Astrocyte (in vitro differentiated cells and primary cell): ENCODE measurements around the gene IGFBP5. TPM values are rescaled to one million over a fixed set of nuclear protein-coding genes. Genes with fewer than 3 reads are reported as not detected.

Experiments
- DNase-seq: peaks from one replicate; pipeline ENCODE4 v3.0.0-alpha.2; 2010; ENCODE audit warnings: low read depth
- FAIRE-seq: peaks from 2 replicates; lab custom pipeline; 2011; peaks lifted over from hg19 to GRCh38; lab: Jason Lieb, UNC
- H2AFZ ChIP-seq: 2 replicates; pipeline ENCODE4 v1.6.0; 2012; ENCODE audit warnings: low read depth, low read length, inconsistent platforms
- H3K27ac ChIP-seq: 2 replicates; pipeline ENCODE4 v1.5.1; 2011; ENCODE audit warnings: low read depth, low read length, inconsistent platforms
- H3K27me3 ChIP-seq: 2 replicates; pipeline ENCODE4 v1.6.0; 2011; ENCODE audit warnings: low read length, inconsistent platforms; ENCODE audit not compliant: insufficient read depth
- H3K36me3 ChIP-seq: 2 replicates; pipeline ENCODE4 v1.5.1; 2011; ENCODE audit warnings: low read length, inconsistent platforms; ENCODE audit not compliant: insufficient read depth
- H3K4me1 ChIP-seq: 2 replicates; pipeline ENCODE4 v1.5.1; 2011; ENCODE audit warnings: low read length, inconsistent platforms; ENCODE audit not compliant: insufficient read depth
- H3K4me2 ChIP-seq: 2 replicates; pipeline ENCODE4 v1.6.0; 2012; ENCODE audit warnings: low read length, inconsistent platforms
- H3K4me3 ChIP-seq: 2 replicates; pipeline ENCODE4 v1.5.1; 2011; ENCODE audit warnings: low read depth, mild to moderate bottlenecking, low read length, inconsistent platforms; ENCODE audit not compliant: insufficient read depth
- H3K79me2 ChIP-seq: 2 replicates; pipeline ENCODE4 v1.6.0; 2012; ENCODE audit warnings: mild to moderate bottlenecking, low read length, inconsistent platforms; ENCODE audit not compliant: insufficient read depth
- H3K9ac ChIP-seq: 2 replicates; pipeline ENCODE4 v1.6.0; 2012; ENCODE audit warnings: mild to moderate bottlenecking, low read length, inconsistent platforms
- H3K9me3 ChIP-seq: 2 replicates; pipeline ENCODE4 v1.5.1; 2012; ENCODE audit warnings: low read depth, mild to moderate bottlenecking, low read length, inconsistent platforms; ENCODE audit not compliant: insufficient read depth
- H4K20me1 ChIP-seq: 2 replicates; pipeline ENCODE4 v1.6.0; 2012; ENCODE audit warnings: low read length, inconsistent platforms; ENCODE audit not compliant: insufficient read depth
- H3K27ac Mint-ChIP-seq: one replicate; pipeline ENCODE4 v1.8.0; 2021; ENCODE audit warnings: mild to moderate bottlenecking, mixed read lengths; ENCODE audit not compliant: unreplicated experiment
- H3K27me3 Mint-ChIP-seq: one replicate; pipeline ENCODE4 v1.8.0; 2021; ENCODE audit warnings: low read depth, mixed read lengths; ENCODE audit not compliant: unreplicated experiment
- H3K36me3 Mint-ChIP-seq: one replicate; pipeline ENCODE4 v1.8.0; 2021; ENCODE audit warnings: low read depth, mixed read lengths; ENCODE audit not compliant: unreplicated experiment
- H3K4me1 Mint-ChIP-seq: one replicate; pipeline ENCODE4 v1.8.0; 2021; ENCODE audit warnings: low read depth, mixed read lengths; ENCODE audit not compliant: unreplicated experiment
- H3K4me3 Mint-ChIP-seq: one replicate; pipeline ENCODE4 v1.8.0; 2021; ENCODE audit warnings: mild to moderate bottlenecking, moderate library complexity, mixed read lengths; ENCODE audit not compliant: unreplicated experiment
- H3K9me3 Mint-ChIP-seq: one replicate; pipeline ENCODE4 v1.8.0; 2021; ENCODE audit warnings: mild to moderate bottlenecking, mixed read lengths; ENCODE audit not compliant: unreplicated experiment
- CTCF ChIP-seq: IDR thresholded peaks from 2 replicates; pipeline ENCODE4 v1.5.1; 2011; ENCODE audit warnings: low read depth, mild to moderate bottlenecking, inconsistent platforms, low read length, moderate library complexity; ENCODE audit not compliant: insufficient read depth
- EZH2 ChIP-seq: IDR thresholded peaks from 2 replicates; pipeline ENCODE4 v1.6.1; 2012; ENCODE audit warnings: mild to moderate bottlenecking, low read length, inconsistent platforms; ENCODE audit not compliant: insufficient read depth
- total RNA-seq: library from RNA; stranded (reverse); gene quantifications from 2 replicates; pipeline ENCODE4 v1.2.1, GENCODE V29; 2021

Gene IGFBP5
- total RNA-seq, 1 donor from 2014 or later = 422 TPM

- H3K9me3 Mint-ChIP-seq = no peaks in the 10 kb centered on the region
- TF ChIP-seq CTCF (no peak), EZH2 (no peak)
- Histone ChIP-seq H2AFZ (no peak overlapping the region), H3K4me1 (peaks cover 31% of the 10 kb centered on the region), H3K4me2 (peak overlapping the region; percentile 65), H3K9me3 (no peaks in the 10 kb centered on the region), H3K27me3 (no peaks in the 10 kb centered on the region), H4K20me1 (peaks cover 51% of the 10 kb centered on the region), H3K9ac (peak overlapping the region; percentile 23), H3K36me3 (peaks cover 11% of the 10 kb centered on the region), H3K4me3 (no peak overlapping the region), H3K27ac (no peak overlapping the region), H3K79me2 (peaks cover 63% of the 10 kb centered on the region)
- FAIRE-seq = no peak
- peaks cover 4% of the 10 kb centered on the region for H3K36me3 Mint-ChIP-seq
- H3K4me3 Mint-ChIP-seq = peak overlapping the region; percentile 62
- H3K4me1 Mint-ChIP-seq = peaks cover 31% of the 10 kb centered on the region
- no peak overlapping the region for H3K27ac Mint-ChIP-seq
- DNase-seq = no peak
- no peaks in the 10 kb centered on the region for H3K27me3 Mint-ChIP-seq
These were observed 4.9 kb downstream of the IGFBP5 start for GRCh38 chr2:216690456-216690852.

DNA sequence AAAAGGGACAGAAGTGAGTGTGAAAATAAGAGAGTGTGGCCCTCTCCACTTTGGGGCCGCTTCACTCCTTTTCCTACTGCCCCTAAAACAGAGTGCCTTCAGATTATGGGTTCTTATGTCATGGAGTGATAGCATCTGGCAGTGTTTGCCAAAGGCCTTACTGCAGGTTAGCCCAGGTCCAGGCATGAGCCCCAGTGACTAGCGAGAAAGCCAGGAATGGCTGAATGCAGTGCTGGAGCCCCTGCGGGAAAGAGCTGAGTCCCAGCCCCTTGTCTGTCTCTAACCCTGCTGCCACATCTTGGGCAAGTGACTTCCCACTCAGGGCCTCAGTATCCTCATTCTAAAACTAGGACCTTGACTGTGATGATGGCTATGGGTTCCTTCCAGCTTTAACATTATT, 6.0 kb downstream of the IGFBP5 start:
- no peaks in the 10 kb centered on the region for H3K27me3 ChIP-seq
- H3K27ac Mint-ChIP-seq = no peak overlapping the region
- no peaks in the 10 kb centered on the region for H3K9me3 ChIP-seq
- H4K20me1 ChIP-seq = peaks cover 57% of the 10 kb centered on the region
- FAIRE-seq = no peak
- peaks cover 11% of the 10 kb centered on the region for H3K36me3 ChIP-seq
- H3K27me3 Mint-ChIP-seq = no peaks in the 10 kb centered on the region
- H3K4me1 Mint-ChIP-seq = peaks cover 33% of the 10 kb centered on the region
- no peak overlapping the region for H3K4me3 Mint-ChIP-seq
- no peak overlapping the region for H2AFZ ChIP-seq
- peak overlapping the region; percentile 4 for H3K4me2 ChIP-seq
- H3K4me1 ChIP-seq = peaks cover 22% of the 10 kb centered on the region
- TF ChIP-seq EZH2 (no peak), CTCF (no peak)
- peaks cover 60% of the 10 kb centered on the region for H3K79me2 ChIP-seq
- H3K9ac ChIP-seq = no peak overlapping the region
- no peaks in the 10 kb centered on the region for H3K9me3 Mint-ChIP-seq
- H3K27ac ChIP-seq = no peak overlapping the region
- peaks cover 4% of the 10 kb centered on the region for H3K36me3 Mint-ChIP-seq
- DNase-seq = no peak
- H3K4me3 ChIP-seq = no peak overlapping the region

- H3K9ac ChIP-seq = no peak overlapping the region
- H2AFZ ChIP-seq = no peak overlapping the region
- no peak overlapping the region for H3K27ac ChIP-seq
- peaks cover 11% of the 10 kb centered on the region for H3K36me3 ChIP-seq
- H3K4me3 ChIP-seq = no peak overlapping the region
- FAIRE-seq = no peak
- no peaks in the 10 kb centered on the region for H3K27me3 ChIP-seq
- Mint-ChIP-seq H3K27me3 (no peaks in the 10 kb centered on the region), H3K27ac (no peak overlapping the region), H3K36me3 (peaks cover 4% of the 10 kb centered on the region), H3K4me1 (peaks cover 38% of the 10 kb centered on the region), H3K4me3 (peak overlapping the region; percentile 11), H3K9me3 (no peaks in the 10 kb centered on the region)
- H3K4me2 ChIP-seq = no peak overlapping the region
- H3K4me1 ChIP-seq = peaks cover 22% of the 10 kb centered on the region
- H3K79me2 ChIP-seq = peaks cover 55% of the 10 kb centered on the region
- no peaks in the 10 kb centered on the region for H3K9me3 ChIP-seq
- H4K20me1 ChIP-seq = peaks cover 63% of the 10 kb centered on the region
- TF ChIP-seq EZH2 = no peak
- no peak for TF ChIP-seq CTCF
- DNase-seq = no peak
These were observed 6.5 kb downstream of the IGFBP5 start for GRCh38 chr2:216688731-216689340.
